Testis (tissue), 2 donors: Measurements from ENCODE around the gene MTA1.

Source experiments
- POLR2A ChIP-seq: fragments of 450-650 bp; IDR thresholded peaks from one replicate; pipeline ENCODE4 v1.6.1; 2017; ENCODE audit warnings: antibody characterized with exemption, mild to moderate bottlenecking, moderate library complexity
- TF ChIP-seq, protein P1 (sequence below), 3 experiments: fragments of 450-650 bp in 2 of 3; fragments of 200-600 bp in 1 of 3; sonication (generic) in 1 of 3; IDR thresholded peaks; one replicate each; pipeline ENCODE4 v1.5.1; 2016 to 2019; ENCODE audit warnings: antibody characterized with exemption in 3 of 3, mild to moderate bottlenecking in 2 of 3, moderate library complexity in 1 of 3

DNA sequence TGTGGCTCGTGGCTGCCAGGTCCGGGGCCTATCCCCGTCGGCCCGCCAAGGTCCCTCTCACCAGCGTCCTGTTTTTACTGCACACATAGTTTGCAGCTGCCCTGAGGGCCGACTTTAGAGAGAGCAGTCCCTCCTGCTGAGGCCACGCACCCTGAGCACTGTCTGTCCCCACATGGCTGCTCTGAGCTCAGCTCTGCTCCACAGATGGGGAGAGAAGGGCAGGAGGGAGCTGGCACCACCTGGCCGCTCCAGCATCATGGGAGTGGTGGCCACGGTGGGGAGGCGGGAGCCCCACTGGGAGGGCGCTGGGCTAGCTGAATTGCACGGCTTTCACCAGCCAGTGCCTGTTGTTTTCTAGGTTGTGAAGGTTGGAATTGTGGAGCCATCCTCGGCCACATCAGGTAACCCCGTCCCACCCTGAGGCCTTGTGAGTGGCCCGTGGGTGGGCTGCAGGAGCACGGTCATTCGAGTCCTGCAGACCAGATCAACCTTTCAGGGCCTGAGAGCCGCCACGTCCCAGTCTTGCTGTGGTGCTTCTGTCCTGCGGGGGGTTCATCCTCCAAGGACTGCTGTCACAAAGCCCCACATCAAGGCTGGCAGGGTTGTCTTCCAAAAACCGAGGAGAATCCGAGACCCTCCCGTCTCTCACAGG is 28.7 kb upstream of the MTA1 start:
- TF ChIP-seq, protein P1, sequence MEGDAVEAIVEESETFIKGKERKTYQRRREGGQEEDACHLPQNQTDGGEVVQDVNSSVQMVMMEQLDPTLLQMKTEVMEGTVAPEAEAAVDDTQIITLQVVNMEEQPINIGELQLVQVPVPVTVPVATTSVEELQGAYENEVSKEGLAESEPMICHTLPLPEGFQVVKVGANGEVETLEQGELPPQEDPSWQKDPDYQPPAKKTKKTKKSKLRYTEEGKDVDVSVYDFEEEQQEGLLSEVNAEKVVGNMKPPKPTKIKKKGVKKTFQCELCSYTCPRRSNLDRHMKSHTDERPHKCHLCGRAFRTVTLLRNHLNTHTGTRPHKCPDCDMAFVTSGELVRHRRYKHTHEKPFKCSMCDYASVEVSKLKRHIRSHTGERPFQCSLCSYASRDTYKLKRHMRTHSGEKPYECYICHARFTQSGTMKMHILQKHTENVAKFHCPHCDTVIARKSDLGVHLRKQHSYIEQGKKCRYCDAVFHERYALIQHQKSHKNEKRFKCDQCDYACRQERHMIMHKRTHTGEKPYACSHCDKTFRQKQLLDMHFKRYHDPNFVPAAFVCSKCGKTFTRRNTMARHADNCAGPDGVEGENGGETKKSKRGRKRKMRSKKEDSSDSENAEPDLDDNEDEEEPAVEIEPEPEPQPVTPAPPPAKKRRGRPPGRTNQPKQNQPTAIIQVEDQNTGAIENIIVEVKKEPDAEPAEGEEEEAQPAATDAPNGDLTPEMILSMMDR (IDR thresholded peaks at IDR 0.05), result no peak
- TF ChIP-seq POLR2A, result no peak
